Liver (tissue), 9 donors: ENCODE measurements around the gene LPCAT1. TPM values are rescaled to one million over a fixed set of nuclear protein-coding genes. Genes with fewer than 3 reads are reported as not detected.

Source experiments
- DNase-seq: peaks from one replicate; pipeline ENCODE4 v3.0.0-alpha.2; 2017; ENCODE audit warnings: low spot score
- H3K27ac ChIP-seq, 2 donors: one replicate each; pipeline ENCODE4 v1.7.0; 2013; ENCODE audit warnings: inconsistent platforms in 2 of 2, low read length in 2 of 2, control low read depth in 1 of 2, low read depth in 1 of 2, mild to moderate bottlenecking in 1 of 2
- H3K27me3 ChIP-seq, 4 donors: one replicate each; pipeline versions ENCODE4 v1.6.1 to v1.7.0; 2013; ENCODE audit warnings: low read length in 3 of 4, inconsistent platforms in 1 of 4, mild to moderate bottlenecking in 1 of 4, moderate library complexity in 1 of 4; ENCODE audit not compliant: control insufficient read depth in 4 of 4, insufficient read depth in 4 of 4
- H3K36me3 ChIP-seq, 4 donors: one replicate each; pipeline versions ENCODE4 v1.6.1 to v1.7.0; 2013; ENCODE audit warnings: low read length in 3 of 4, mild to moderate bottlenecking in 3 of 4, low read depth in 1 of 4, moderate library complexity in 1 of 4; ENCODE audit not compliant: control insufficient read depth in 4 of 4, insufficient read depth in 3 of 4
- H3K4me1 ChIP-seq, 4 donors: one replicate each; pipeline versions ENCODE4 v1.6.1 to v1.7.0; 2013; ENCODE audit warnings: low read length in 3 of 4, mild to moderate bottlenecking in 3 of 4, moderate library complexity in 1 of 4; ENCODE audit not compliant: control insufficient read depth in 4 of 4, insufficient read depth in 4 of 4
- H3K4me3 ChIP-seq, 3 donors: one replicate each; pipeline versions ENCODE4 v1.6.1 to v1.7.0; 2013; ENCODE audit warnings: low read length in 3 of 3, control low read depth in 1 of 3, low read depth in 1 of 3, mild to moderate bottlenecking in 1 of 3
- H3K9ac ChIP-seq, 2 donors: one replicate each; pipeline ENCODE4 v1.7.0; 2013; ENCODE audit warnings: low read length in 2 of 2, mild to moderate bottlenecking in 2 of 2, moderate library complexity in 2 of 2, control low read depth in 1 of 2, low read depth in 1 of 2
- H3K9me3 ChIP-seq, 4 donors: one replicate each; pipeline versions ENCODE4 v1.6.1 to v1.7.0; 2013; ENCODE audit warnings: low read length in 3 of 4; ENCODE audit not compliant: control insufficient read depth in 4 of 4
- EGR1 ChIP-seq, 2 donors: IDR thresholded peaks; 2 replicates each; pipeline ENCODE4 v1.6.1; 2016 to 2018; ENCODE audit warnings: antibody characterized with exemption in 2 of 2, low read depth in 2 of 2
- FOXA1 ChIP-seq: IDR thresholded peaks from 2 replicates; pipeline ENCODE4 v1.6.1; 2016; ENCODE audit warnings: antibody characterized with exemption
- FOXA2 ChIP-seq: IDR thresholded peaks from 2 replicates; pipeline ENCODE4 v1.6.1; 2016; ENCODE audit warnings: antibody characterized with exemption
- GABPA ChIP-seq, 2 donors: IDR thresholded peaks in 1 of 2; conservative IDR thresholded peaks in 1 of 2; 2 replicates each; pipeline ENCODE4 v1.6.1; 2016; ENCODE audit warnings: antibody characterized with exemption in 2 of 2, mild to moderate bottlenecking in 1 of 2, moderate library complexity in 1 of 2
- HNF4A ChIP-seq, 2 donors: conservative IDR thresholded peaks; 2 replicates each; pipeline ENCODE4 v1.6.1; 2016; ENCODE audit warnings: antibody characterized with exemption in 2 of 2, mild to moderate bottlenecking in 2 of 2
- HNF4G ChIP-seq: IDR thresholded peaks from 2 replicates; pipeline ENCODE4 v1.6.1; 2016; ENCODE audit warnings: antibody characterized with exemption
- JUND ChIP-seq, 2 donors: IDR thresholded peaks; 2 replicates each; pipeline ENCODE4 v1.6.1; 2016; ENCODE audit warnings: antibody characterized with exemption in 2 of 2
- MAX ChIP-seq: IDR thresholded peaks from 2 replicates; pipeline ENCODE4 v1.6.1; 2016; ENCODE audit warnings: antibody characterized with exemption
- NR2F2 ChIP-seq: IDR thresholded peaks from 2 replicates; pipeline ENCODE4 v1.6.1; 2016; ENCODE audit warnings: antibody characterized with exemption
- RAD21 ChIP-seq, 2 donors: IDR thresholded peaks; 2 replicates each; pipeline ENCODE4 v1.6.1; 2016; ENCODE audit warnings: antibody characterized with exemption in 2 of 2, mild to moderate bottlenecking in 2 of 2
- RXRA ChIP-seq, 2 donors: IDR thresholded peaks; 2 replicates each; pipeline ENCODE4 v1.6.1; 2017 to 2018; ENCODE audit warnings: antibody characterized with exemption in 2 of 2, mild to moderate bottlenecking in 1 of 2
- SP1 ChIP-seq: IDR thresholded peaks from 2 replicates; pipeline ENCODE4 v1.6.1; 2018; ENCODE audit warnings: antibody characterized with exemption, mild to moderate bottlenecking
- WGBS: extraction: QIAGEN DNeasy Blood & Tissue Kit; methylation state at CpG from one replicate; pipeline ENCODE4 v1.1.7; 2013; 5-methylcytosine and 5-hydroxymethylcytosine counted together
- polyA plus RNA-seq, 2 donors: library from polyadenylated mRNA; stranded (reverse) in 1 of 2; unstranded in 1 of 2; fragments of 200-250 nt in 1 of 2; fragments of >200 nt in 1 of 2; fragmentation: Nextera tagmentation in 1 of 2; extraction: Ambion mirVana in 1 of 2; gene quantifications; one replicate each; pipeline versions ENCODE4 v1.2.1 to v1.2.3, GENCODE V29; 2013 to 2015
- total RNA-seq, 2 donors: library from RNA; depleted of rRNA; stranded (reverse); fragments of >200 nt; gene quantifications; one replicate each; pipeline ENCODE4 v1.2.3, GENCODE V29; 2014
- TF ChIP-seq, protein P1 (sequence below): IDR thresholded peaks from 2 replicates; pipeline ENCODE4 v1.6.1; 2016; ENCODE audit warnings: antibody characterized with exemption, mild to moderate bottlenecking
- TF ChIP-seq, protein P2 (sequence below): IDR thresholded peaks from 2 replicates; pipeline ENCODE4 v1.6.1; 2016; ENCODE audit warnings: antibody characterized with exemption
- TF ChIP-seq, protein P3 (sequence below): IDR thresholded peaks from 2 replicates; pipeline ENCODE4 v1.6.1; 2016; ENCODE audit warnings: antibody characterized with exemption
- TF ChIP-seq, protein P4 (sequence below): fragments of 150-350 bp; IDR thresholded peaks from 2 replicates; pipeline ENCODE4 v1.5.1; 2017; ENCODE audit warnings: improper control_type of control experiment, low read depth, low read length; ENCODE audit not compliant: missing input control
- donor health status: healthy.
- donor health status: healthy.
- donor health status: healthy.
- donor health status: healthy.
- donor health status: healthy.

LPCAT1 gene
- total and polyA plus RNA-seq, 4 donors: 1.5 to 12.8 (median 9.9) TPM

GRCh38 chr5:1448511-1449011 is 75.2 kb downstream of the LPCAT1 start:
- Histone ChIP-seq H3K27me3 (peaks cover 0 to 14% (median 9%) of the 10 kb centered on the region in 4 donors), H3K9ac (no peak overlapping the region), H3K4me3 (no peak overlapping the region), H3K4me1 (peaks cover 6 to 11% (median 8%) of the 10 kb centered on the region in 4 donors), H3K36me3 (no peaks in the 10 kb centered on the region), H3K9me3 (peaks cover 0 to 4% (median 0%) of the 10 kb centered on the region in 4 donors), H3K27ac (no peak overlapping the region)
- 64% methylated on average over 5 of the region's 5 CpGs for WGBS
- no peak for DNase-seq
- no peak for TF ChIP-seq RXRA (IDR thresholded peaks at IDR 0.05)
- no peak for TF ChIP-seq NR2F2
- TF ChIP-seq EGR1 (IDR thresholded peaks at IDR 0.05; ENCODE audit: low read depth in 2 of 2): no peak
- TF ChIP-seq, protein P1, sequence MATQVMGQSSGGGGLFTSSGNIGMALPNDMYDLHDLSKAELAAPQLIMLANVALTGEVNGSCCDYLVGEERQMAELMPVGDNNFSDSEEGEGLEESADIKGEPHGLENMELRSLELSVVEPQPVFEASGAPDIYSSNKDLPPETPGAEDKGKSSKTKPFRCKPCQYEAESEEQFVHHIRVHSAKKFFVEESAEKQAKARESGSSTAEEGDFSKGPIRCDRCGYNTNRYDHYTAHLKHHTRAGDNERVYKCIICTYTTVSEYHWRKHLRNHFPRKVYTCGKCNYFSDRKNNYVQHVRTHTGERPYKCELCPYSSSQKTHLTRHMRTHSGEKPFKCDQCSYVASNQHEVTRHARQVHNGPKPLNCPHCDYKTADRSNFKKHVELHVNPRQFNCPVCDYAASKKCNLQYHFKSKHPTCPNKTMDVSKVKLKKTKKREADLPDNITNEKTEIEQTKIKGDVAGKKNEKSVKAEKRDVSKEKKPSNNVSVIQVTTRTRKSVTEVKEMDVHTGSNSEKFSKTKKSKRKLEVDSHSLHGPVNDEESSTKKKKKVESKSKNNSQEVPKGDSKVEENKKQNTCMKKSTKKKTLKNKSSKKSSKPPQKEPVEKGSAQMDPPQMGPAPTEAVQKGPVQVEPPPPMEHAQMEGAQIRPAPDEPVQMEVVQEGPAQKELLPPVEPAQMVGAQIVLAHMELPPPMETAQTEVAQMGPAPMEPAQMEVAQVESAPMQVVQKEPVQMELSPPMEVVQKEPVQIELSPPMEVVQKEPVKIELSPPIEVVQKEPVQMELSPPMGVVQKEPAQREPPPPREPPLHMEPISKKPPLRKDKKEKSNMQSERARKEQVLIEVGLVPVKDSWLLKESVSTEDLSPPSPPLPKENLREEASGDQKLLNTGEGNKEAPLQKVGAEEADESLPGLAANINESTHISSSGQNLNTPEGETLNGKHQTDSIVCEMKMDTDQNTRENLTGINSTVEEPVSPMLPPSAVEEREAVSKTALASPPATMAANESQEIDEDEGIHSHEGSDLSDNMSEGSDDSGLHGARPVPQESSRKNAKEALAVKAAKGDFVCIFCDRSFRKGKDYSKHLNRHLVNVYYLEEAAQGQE: no peak
- TF ChIP-seq, protein P2, sequence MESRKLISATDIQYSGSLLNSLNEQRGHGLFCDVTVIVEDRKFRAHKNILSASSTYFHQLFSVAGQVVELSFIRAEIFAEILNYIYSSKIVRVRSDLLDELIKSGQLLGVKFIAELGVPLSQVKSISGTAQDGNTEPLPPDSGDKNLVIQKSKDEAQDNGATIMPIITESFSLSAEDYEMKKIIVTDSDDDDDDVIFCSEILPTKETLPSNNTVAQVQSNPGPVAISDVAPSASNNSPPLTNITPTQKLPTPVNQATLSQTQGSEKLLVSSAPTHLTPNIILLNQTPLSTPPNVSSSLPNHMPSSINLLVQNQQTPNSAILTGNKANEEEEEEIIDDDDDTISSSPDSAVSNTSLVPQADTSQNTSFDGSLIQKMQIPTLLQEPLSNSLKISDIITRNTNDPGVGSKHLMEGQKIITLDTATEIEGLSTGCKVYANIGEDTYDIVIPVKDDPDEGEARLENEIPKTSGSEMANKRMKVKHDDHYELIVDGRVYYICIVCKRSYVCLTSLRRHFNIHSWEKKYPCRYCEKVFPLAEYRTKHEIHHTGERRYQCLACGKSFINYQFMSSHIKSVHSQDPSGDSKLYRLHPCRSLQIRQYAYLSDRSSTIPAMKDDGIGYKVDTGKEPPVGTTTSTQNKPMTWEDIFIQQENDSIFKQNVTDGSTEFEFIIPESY: no peak
- no peak for TF ChIP-seq GABPA (IDR thresholded peaks at IDR 0.05 in 1 of 2, conservative IDR thresholded peaks at IDR 0.05 in 1 of 2)
- no peak for TF ChIP-seq HNF4G
- no peak for TF ChIP-seq JUND (IDR thresholded peaks at IDR 0.05)
- TF ChIP-seq, protein P3, sequence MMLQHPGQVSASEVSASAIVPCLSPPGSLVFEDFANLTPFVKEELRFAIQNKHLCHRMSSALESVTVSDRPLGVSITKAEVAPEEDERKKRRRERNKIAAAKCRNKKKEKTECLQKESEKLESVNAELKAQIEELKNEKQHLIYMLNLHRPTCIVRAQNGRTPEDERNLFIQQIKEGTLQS: no peak
- no peak for TF ChIP-seq FOXA1
- no peak for TF ChIP-seq FOXA2
- no peak for TF ChIP-seq RAD21 (IDR thresholded peaks at IDR 0.05)
- TF ChIP-seq, protein P4, sequence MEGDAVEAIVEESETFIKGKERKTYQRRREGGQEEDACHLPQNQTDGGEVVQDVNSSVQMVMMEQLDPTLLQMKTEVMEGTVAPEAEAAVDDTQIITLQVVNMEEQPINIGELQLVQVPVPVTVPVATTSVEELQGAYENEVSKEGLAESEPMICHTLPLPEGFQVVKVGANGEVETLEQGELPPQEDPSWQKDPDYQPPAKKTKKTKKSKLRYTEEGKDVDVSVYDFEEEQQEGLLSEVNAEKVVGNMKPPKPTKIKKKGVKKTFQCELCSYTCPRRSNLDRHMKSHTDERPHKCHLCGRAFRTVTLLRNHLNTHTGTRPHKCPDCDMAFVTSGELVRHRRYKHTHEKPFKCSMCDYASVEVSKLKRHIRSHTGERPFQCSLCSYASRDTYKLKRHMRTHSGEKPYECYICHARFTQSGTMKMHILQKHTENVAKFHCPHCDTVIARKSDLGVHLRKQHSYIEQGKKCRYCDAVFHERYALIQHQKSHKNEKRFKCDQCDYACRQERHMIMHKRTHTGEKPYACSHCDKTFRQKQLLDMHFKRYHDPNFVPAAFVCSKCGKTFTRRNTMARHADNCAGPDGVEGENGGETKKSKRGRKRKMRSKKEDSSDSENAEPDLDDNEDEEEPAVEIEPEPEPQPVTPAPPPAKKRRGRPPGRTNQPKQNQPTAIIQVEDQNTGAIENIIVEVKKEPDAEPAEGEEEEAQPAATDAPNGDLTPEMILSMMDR: no peak

GRCh38 chr5:1447671-1448361 is 75.9 kb downstream of the LPCAT1 start:
- no peaks in the 10 kb centered on the region for H3K36me3 ChIP-seq
- no peaks in the 10 kb centered on the region for H3K9me3 ChIP-seq
- 52% methylated on average over 16 of the region's 16 CpGs for WGBS
- TF ChIP-seq RAD21 (IDR thresholded peaks at IDR 0.05) (no peak), NR2F2 (no peak), SP1 (no peak), EGR1 (IDR thresholded peaks at IDR 0.05; ENCODE audit: low read depth in 2 of 2) (no peak), FOXA2 (no peak), MAX (no peak), HNF4A (conservative IDR thresholded peaks at IDR 0.05) (no peak), JUND (IDR thresholded peaks at IDR 0.05) (no peak), FOXA1 (no peak)
- TF ChIP-seq, protein P1: no peak
- TF ChIP-seq, protein P4: no peak
- no peak overlapping the region for H3K9ac ChIP-seq
- H3K27me3 ChIP-seq: peaks cover 0 to 15% (median 12%) of the 10 kb centered on the region in 4 donors
- DNase-seq: no peak
- H3K4me3 ChIP-seq: no peak overlapping the region
- no peak overlapping the region for H3K27ac ChIP-seq
- peaks cover 6 to 11% (median 8%) of the 10 kb centered on the region in 4 donors for H3K4me1 ChIP-seq
